Muscle of arm (tissue), 12 donors: Measurements from ENCODE around the gene COL15A1. TPM values are rescaled to one million over a fixed set of nuclear protein-coding genes. Genes with fewer than 3 reads are reported as not detected.
"Not testable (repeated sequence)": the region's sequence is repeated elsewhere in the genome, so short reads cannot be mapped to it uniquely, and the experiment has no call there.

Experiments
- DNase-seq: peaks from one replicate; pipeline ENCODE4 v3.0.0-alpha.2; 2013
- polyA plus RNA-seq, 12 donors: library from polyadenylated mRNA; unstranded; fragments of 120-200 nt; gene quantifications; one replicate each; pipeline ENCODE4 v1.2.1, GENCODE V29; 2013; ENCODE audit not compliant: insufficient read length in 12 of 12

The COL15A1 gene
- polyA plus RNA-seq, 12 donors: 94.2 to 243 (median 172) TPM; not detected in 1

DNA sequence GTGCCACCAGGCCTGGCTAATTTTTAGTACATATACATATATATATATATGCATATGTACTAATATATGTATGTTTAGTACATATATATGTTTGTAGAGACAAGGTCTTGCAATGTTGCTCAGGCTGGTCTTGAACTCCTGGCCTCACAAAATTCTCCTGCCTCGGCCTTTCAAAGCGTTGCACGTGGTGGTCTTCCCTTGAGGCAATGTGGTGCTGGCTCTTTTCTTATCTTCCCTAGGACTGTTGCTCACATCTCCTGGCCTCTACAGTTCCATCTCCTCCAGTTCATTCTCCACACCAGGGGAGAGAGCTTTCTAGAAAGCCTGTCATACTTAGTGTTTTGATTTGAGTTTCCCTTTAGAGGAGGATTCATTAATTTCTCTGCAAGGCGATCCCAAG, 132.3 kb downstream of the COL15A1 start:
- DNase-seq: no peak

DNA sequence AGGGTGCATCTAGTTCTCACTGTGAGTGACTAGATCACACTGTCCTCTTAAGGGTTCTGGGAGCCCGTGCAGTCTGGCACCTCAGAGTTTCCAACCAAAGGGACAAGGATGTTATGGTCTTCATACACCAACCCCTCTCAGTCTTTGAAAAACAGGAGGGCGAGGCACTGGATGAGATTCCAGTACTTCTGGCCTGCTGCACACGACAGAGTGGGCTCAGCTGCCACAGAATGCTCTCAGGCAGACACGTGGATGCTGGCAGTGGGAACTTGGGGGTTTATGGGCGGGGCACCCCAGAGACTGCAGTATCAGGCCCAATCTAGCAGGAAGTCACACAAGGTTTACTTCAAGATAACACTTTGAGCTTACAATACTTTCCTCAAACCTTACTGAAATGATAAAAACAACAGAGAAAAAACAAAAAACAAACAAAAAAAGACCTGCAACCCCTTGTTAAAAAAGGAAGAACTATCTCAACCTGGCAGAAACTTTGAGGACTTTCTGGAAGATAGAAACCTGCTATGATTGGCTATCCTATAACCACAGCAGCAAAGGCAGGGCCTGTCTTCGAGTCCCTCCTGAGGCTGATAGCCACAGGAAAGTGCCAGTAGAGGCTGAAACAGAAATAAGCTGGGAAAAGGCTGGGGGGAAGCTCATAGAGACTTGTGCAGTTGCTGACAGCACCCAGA, 132.9 kb downstream of the COL15A1 start:
- no peak for DNase-seq

- no peak for DNase-seq
Observed at GRCh38 chr9:99078717-99079116, 135.0 kb downstream of the COL15A1 start.

GRCh38 chr9:99079542-99079941, 135.8 kb downstream of the COL15A1 start:
- no peak for DNase-seq

GRCh38 chr9:99083051-99083450, 139.3 kb downstream of the COL15A1 start:
- DNase-seq: no peak

- no peak for DNase-seq
Observed at GRCh38 chr9:99085949-99086948, 142.5 kb downstream of the COL15A1 start.

- DNase-seq: no peak
Observed at GRCh38 chr9:99087462-99087861, 143.8 kb downstream of the COL15A1 start.

DNA sequence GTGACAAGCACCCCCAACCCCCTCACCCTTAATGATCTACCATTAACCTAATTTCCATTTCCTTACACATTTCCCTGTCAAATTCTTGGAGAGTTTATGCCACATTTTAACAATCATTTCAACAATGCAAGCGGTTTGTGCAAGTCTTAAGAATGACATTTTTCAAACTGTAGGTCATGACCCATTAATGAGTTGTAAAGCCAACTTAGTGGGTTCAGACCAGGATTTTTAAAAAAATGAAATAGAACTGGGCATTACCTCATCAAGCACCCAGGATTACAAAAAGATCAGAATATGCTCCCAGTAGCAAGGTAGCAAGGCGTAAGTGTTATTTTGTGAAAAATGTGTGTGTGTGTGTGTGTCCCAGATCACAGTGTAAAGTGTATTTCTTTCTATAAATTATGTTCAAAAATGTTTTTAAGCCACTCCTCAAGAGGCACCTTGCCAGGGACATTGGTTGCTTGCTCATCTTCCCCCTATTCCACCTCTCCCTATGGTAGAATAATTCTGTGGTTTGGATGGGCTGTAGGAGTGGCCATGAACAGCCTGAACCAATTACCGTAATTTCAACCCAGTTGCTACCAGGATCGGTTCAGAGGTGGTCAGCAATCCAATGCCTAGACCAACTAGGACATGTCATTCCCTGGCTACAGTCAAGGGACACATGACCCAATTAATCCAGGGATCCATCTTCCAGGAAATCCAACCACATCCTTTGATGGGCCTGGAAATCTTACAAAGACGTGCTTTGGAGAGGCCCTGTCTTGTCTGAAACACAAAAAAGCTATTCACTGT, 146.8 kb downstream of the COL15A1 start:
- DNase-seq: no peak

DNA sequence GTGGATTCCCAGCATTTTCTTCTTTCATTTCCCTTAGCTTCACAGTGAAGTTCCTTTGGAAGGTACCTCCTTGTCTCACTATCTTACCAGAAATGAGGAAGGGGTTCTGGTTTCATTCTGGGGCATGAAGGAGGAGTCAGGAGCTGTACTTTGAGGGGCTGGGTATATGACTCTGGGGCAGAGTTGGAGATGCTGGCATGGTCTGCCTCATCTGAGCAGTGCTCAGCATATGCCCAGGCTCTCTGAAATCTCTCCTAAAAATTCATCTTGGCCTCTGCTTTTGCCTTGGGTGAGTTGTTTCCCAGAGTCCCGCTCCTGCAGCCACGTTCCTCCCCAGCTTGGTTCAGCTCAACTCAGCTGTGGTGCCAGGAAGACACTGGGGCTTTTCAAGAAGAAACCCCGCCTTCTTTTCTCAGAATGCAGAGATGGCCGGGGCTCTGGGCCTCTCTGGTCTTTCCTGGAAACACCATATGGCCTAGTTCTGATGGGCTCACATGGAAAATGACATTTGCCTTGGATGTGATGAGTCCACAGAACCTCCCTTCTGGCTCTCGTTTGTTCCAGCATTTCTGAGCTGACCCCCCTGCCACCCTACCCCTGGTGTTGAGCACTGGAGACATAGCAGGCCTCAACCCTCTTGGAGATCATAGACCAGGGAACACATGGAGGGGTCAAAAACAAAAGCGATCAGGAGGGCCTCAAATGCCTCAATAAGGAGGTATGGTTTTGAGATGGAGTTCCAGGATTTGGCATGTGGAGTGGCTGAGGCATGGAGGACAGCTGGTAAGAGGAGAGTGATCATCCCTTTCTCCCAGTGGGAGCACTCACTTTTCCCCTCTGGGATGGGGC, 149.2 kb downstream of the COL15A1 start:
- DNase-seq: no peak

DNA sequence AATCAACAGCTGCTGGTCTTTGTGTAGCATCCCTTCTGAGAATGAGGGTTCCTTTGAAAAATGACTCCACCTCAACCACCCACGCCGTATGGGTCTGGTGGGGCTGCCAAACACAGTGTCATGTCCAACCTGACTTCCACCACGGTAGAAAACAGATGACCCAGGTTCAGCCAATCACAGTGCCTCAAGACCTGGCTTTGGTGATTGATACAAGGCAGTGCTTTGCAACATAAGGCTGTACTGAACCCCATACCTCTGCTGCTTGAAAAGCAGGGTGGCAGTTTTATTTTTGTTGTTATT, 149.7 kb downstream of the COL15A1 start:
- no peak for DNase-seq

- no peak for DNase-seq
Observed at GRCh38 chr9:99095565-99095964, 151.9 kb downstream of the COL15A1 start.

DNA sequence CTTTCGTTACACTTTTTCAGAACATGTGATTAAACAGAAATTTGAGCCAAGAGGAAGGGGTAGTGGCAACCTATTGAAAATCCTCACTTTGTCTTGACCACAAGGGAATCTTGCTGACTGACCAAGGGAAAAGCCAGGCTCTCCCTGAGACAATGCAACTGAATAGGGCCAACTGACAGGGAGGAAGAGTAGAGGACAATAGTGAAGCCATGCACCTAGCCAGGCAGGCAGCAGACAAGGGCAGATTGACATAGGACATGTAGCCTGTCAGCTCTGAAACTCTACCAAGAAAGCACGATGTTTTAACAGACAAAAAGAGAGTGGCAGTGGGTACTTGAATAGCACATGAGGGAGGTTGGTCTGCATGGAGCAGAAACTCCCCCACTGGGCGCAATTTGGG, 152.7 kb downstream of the COL15A1 start:
- no peak for DNase-seq

- DNase-seq: not testable (repeated sequence)
Observed at GRCh38 chr9:99099806-99100585, 156.3 kb downstream of the COL15A1 start.

DNA sequence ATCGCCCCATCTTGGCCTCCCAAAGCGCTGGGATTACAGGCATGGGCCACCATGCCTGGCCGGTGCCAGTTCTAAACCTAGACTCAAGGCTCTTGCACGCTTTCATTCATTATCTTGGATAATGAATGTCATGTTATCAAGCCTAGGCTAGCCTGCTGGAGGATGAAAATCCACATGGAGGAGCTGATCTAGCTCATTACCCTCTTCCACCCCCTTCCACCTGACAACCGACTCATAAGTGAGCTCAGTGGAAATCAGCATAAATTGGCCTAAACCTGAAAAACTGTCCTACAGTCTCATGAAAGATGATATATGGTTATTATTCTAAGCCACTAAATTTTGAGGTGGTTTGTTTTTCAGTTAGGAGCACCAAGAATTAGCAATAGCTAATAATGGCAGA, 157.6 kb downstream of the COL15A1 start:
- DNase-seq: no peak

GRCh38 chr9:99101812-99102211, 158.1 kb downstream of the COL15A1 start:
- DNase-seq: no peak

DNA sequence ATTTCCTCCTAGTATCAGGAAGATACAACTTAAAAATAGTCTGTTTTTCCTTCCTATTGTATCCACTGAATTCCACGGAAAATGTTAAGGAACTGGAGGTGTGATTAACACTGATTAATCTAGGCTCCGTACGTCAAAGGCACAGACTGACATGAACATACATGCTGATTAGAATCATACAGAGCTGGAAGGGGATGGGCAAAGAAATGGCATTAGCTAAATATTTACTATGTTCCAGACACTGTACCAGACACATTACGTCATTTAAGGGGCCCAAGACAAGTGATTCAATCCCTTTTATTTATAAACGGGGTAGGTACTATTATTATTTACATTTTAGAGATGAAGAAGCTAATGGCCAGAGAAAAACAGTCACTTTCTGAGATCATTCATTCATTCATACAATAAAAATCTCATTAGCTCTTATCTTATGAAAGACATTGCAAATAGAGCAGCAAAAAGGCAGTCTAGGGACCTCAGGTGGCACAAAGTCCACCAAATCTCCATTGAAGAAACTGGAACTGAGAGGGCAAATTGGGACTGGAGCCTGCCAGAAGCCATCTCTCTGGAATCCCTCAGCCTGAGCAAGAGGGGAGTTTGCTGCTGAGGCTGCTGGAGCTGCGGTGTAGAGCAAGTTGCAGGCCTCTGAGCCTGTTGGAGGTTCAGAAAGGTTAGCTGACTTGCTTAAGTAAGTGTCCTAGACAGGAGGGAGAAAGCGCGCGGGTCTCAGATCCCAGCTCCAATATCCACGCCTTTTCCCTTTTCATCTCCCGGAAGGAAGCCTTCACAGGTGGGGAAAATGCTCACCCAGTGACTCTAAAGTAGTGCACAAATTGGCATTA, 159.6 kb downstream of the COL15A1 start:
- no peak for DNase-seq

DNA sequence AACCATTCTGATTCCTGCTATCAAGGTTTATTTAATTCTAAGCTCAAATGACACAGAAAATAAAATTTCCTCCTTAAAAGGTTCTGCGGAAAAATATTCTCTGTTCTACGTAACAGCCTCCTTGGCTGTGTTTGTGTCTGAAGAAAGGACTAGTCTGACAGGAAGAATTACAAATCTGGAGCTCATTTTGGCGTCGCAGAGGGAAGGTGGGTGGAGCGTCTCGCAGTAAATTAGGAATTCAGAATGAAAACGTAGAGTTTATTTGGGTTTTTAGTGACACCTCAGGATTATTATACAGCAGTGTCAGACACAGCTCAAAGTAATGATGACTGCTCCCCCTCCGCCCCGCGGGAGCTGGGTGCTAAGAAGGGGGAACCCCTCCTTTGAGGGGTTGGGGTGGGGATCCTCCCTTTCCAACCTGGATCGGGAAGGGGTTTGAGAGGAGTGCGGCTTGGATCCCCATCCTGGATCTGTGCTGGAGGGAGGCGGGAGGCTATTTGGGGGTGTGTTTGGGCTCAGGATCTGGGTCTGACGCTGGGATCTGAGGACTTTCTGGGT, 160.3 kb downstream of the COL15A1 start:
- DNase-seq: peak; percentile 69

DNA sequence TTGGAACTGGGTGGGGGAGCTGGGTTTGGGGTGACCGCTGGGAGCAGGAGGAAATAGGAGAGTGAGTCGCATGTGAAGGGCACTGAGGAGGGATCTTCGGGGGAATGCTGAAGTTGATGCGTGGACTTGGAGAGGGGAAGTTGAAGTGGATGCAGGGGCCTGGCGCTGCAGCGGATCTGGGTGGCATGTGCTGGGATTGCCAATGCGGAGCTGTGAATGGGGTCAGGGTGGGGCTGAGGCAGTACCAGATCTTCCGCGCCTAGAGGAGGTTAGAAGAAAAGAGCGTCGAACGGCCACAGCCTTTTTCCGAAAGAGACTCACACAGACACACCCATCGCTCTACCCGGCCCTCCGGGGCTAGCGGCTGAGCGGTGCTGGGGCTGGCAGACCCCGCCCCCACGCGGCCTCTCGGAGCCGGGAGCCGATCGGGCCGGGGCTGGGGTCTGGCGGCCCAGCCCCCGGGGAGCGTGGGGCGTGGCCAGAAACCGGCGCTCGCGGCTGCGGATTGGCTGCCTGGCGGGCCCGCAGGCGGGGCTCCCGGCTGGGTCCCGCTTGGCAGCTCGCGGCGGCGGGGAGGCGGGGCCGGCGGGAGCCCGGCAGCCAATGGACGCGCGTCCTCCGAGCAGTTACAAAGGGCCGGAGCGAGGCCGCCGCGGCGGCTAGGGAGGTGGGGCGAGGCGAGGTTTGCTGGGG, 160.9 kb downstream of the COL15A1 start, which contains the start of gene TGFBR1:
TGFBR1 (plus strand) TSS at position 655 of the 693 bp plus-strand sequence. CDS start 93 bp downstream, outside the sequence.
- peak; percentile 89 for DNase-seq
